ENCODE measurements around the gene SLC4A1.

- TF ChIP-seq CTCF (IDR thresholded peaks at IDR 0.05; ENCODE audit: borderline replicate concordance, extremely low read depth, low read length, poor library complexity, severe bottlenecking), result no peak
- no peak for TF ChIP-seq EZH2 (IDR thresholded peaks at IDR 0.05; ENCODE audit: borderline replicate concordance, low read depth, low read length, severe bottlenecking)
Measured at GRCh38 chr17:44272954-44273353, 5.0 kb upstream of the SLC4A1 start.

Data from DND-41 (cell line).